Mammary epithelial cell (primary cell): ENCODE measurements around the gene GNG3.

Experiments
- EZH2 ChIP-seq: IDR thresholded peaks from 2 replicates; pipeline ENCODE4 v1.6.1; 2012; ENCODE audit warnings: low read length, inconsistent platforms, borderline replicate concordance
- TF ChIP-seq, protein P1 (sequence below), 2 donors: IDR thresholded peaks in 1 of 2; conservative IDR thresholded peaks in 1 of 2; 2 replicates each; pipeline ENCODE4 v1.5.1; 2011 to 2012; ENCODE audit warnings: inconsistent platforms in 2 of 2, low read length in 2 of 2, mild to moderate bottlenecking in 2 of 2, control low read depth in 1 of 2, low read depth in 1 of 2; ENCODE audit not compliant: insufficient read depth in 1 of 2; ENCODE audit errors: extremely low read depth in 1 of 2

DNA sequence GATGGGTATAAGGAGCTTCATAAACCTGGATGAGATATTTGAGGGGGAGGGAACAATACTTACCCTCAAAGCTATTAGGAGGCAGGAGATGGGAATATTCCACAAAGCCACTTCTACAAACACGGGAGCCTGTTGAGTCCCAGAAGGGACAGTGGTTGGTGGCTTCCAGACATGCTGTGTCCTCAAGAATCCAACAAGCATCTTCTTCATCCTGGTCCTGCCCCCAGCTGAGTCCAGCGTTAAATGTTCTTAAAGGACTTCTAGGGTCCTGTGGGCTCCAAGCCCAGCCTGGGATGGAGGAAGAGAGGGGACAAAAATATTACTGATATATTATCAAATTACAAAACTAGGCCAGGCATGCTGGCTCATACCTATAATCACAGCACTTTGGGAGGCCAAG lies 40.0 kb upstream of the GNG3 start:
- no peak for TF ChIP-seq EZH2
- TF ChIP-seq, protein P1, sequence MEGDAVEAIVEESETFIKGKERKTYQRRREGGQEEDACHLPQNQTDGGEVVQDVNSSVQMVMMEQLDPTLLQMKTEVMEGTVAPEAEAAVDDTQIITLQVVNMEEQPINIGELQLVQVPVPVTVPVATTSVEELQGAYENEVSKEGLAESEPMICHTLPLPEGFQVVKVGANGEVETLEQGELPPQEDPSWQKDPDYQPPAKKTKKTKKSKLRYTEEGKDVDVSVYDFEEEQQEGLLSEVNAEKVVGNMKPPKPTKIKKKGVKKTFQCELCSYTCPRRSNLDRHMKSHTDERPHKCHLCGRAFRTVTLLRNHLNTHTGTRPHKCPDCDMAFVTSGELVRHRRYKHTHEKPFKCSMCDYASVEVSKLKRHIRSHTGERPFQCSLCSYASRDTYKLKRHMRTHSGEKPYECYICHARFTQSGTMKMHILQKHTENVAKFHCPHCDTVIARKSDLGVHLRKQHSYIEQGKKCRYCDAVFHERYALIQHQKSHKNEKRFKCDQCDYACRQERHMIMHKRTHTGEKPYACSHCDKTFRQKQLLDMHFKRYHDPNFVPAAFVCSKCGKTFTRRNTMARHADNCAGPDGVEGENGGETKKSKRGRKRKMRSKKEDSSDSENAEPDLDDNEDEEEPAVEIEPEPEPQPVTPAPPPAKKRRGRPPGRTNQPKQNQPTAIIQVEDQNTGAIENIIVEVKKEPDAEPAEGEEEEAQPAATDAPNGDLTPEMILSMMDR (conservative IDR thresholded peaks at IDR 0.05 in 1 of 2, IDR thresholded peaks at IDR 0.05 in 1 of 2; ENCODE audit: extremely low read depth in 1 of 2, insufficient read depth in 1 of 2, low read depth in 1 of 2, low read length in 2 of 2), result no peak
